Fibroblast of lung (primary cell): ENCODE results near the gene SLC47A1. TPM values are rescaled to one million over a fixed set of nuclear protein-coding genes. Genes with fewer than 3 reads are reported as not detected.
"Not testable (repeated sequence)": the region's sequence is repeated elsewhere in the genome, so short reads cannot be mapped to it uniquely, and the experiment has no call there.

ENCODE experiments used
- DNase-seq, 2 donors: peaks; one replicate each; pipeline versions ENCODE4 v3.0.0 to v3.0.0-alpha.2; 2010; ENCODE audit warnings: low read depth in 2 of 2
- H2AFZ ChIP-seq: 2 replicates; pipeline ENCODE4 v1.5.1; 2012; ENCODE audit warnings: low read length, control low read depth, inconsistent platforms
- H3K27ac ChIP-seq: 2 replicates; pipeline ENCODE4 v1.5.1; 2011; ENCODE audit warnings: low read length, control low read depth; ENCODE audit not compliant: insufficient read depth
- H3K27me3 ChIP-seq: 2 replicates; pipeline ENCODE4 v1.5.1; 2011; ENCODE audit warnings: mild to moderate bottlenecking, low read length; ENCODE audit not compliant: control insufficient read depth, insufficient read depth
- H3K36me3 ChIP-seq: 2 replicates; pipeline ENCODE4 v1.5.1; 2011; ENCODE audit warnings: low read length; ENCODE audit not compliant: control insufficient read depth, insufficient read depth
- H3K4me1 ChIP-seq: 2 replicates; pipeline ENCODE4 v1.5.1; 2011; ENCODE audit warnings: low read length; ENCODE audit not compliant: control insufficient read depth, insufficient read depth; ENCODE audit errors: extremely low read depth
- H3K4me2 ChIP-seq: 2 replicates; pipeline ENCODE4 v1.5.1; 2011; ENCODE audit warnings: low read length, control low read depth; ENCODE audit not compliant: insufficient read depth; ENCODE audit errors: extremely low read depth
- H3K4me3 ChIP-seq, 4 experiments: fragments of 200-600 bp in 1 of 4; sonication (generic) in 1 of 4; replicated peaks in 1 of 4; 2 replicates each; pipeline ENCODE4 v1.5.1; 2011 to 2016; ENCODE audit warnings: low read length in 4 of 4, low read depth in 3 of 4, mild to moderate bottlenecking in 3 of 4, control low read depth in 2 of 4, inconsistent platforms in 1 of 4, mixed read lengths in 1 of 4; ENCODE audit not compliant: insufficient read depth in 1 of 4; ENCODE audit errors: control extremely low read depth in 1 of 4
- H3K79me2 ChIP-seq: 2 replicates; pipeline ENCODE4 v1.5.1; 2012; ENCODE audit warnings: mild to moderate bottlenecking, low read length, inconsistent platforms; ENCODE audit not compliant: control insufficient read depth, insufficient read depth
- H3K9ac ChIP-seq: 2 replicates; pipeline ENCODE4 v1.5.1; 2011; ENCODE audit warnings: mild to moderate bottlenecking, low read length, control low read depth; ENCODE audit not compliant: insufficient read depth
- H3K9me3 ChIP-seq: 2 replicates; pipeline ENCODE4 v1.5.1; 2012; ENCODE audit warnings: low read depth, low read length; ENCODE audit not compliant: control insufficient read depth, insufficient read depth
- H4K20me1 ChIP-seq: 2 replicates; pipeline ENCODE4 v1.5.1; 2011; ENCODE audit warnings: low read length; ENCODE audit not compliant: control insufficient read depth, insufficient read depth; ENCODE audit errors: extremely low read depth
- EZH2 ChIP-seq: IDR thresholded peaks from 2 replicates; pipeline ENCODE4 v1.5.1; 2012; ENCODE audit warnings: low read length, control low read depth, mild to moderate bottlenecking; ENCODE audit errors: missing control alignments
- polyA plus RNA-seq, 2 donors: library from polyadenylated mRNA; depleted of rRNA in 1 of 2; stranded (reverse) in 1 of 2; unstranded in 1 of 2; fragments of >200 nt; gene quantifications; 2 replicates each; pipeline ENCODE4 v1.2.1, GENCODE V29; 2011 to 2012; ENCODE audit warnings: missing spikeins in 1 of 2
- total RNA-seq: library from RNA; depleted of rRNA; stranded (reverse); fragments of >200 nt; gene quantifications from 2 replicates; pipeline ENCODE4 v1.2.1, GENCODE V29; 2014
- TF ChIP-seq, protein P1 (sequence below), 2 donors: IDR thresholded peaks in 1 of 2; conservative IDR thresholded peaks in 1 of 2; 1 replicate in 1 of 2; 2 replicates in 1 of 2; pipeline ENCODE4 v1.5.1; 2011 to 2012; ENCODE audit warnings: low read length in 2 of 2, control low read depth in 1 of 2, inconsistent platforms in 1 of 2, low read depth in 1 of 2, mild to moderate bottlenecking in 1 of 2

The SLC47A1 gene
- total and polyA plus RNA-seq, 2 donors (not counting 1 experiment from before 2014, with no cell fraction given) = 0.12 to 0.66 TPM

DNA sequence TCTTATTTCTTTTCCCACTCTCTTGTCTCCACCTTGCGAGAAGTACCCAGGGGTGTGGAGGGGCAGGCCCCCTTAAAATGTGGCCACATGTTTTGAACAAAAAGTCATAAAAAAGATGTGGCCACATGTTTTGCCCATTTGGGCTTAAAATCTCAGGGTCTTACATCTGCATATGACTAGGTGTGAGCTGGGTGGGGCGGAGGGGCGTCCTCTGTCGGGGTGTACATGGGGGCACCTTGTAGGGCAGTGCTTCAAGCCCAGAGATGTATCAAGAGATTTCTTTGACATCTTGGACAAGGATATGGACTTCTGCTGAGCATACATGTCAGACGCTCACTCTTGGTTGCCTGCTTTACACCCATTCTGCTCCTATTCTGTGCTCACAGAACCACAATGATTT, 13.0 kb upstream of the SLC47A1 start:
- Histone ChIP-seq H3K4me2 (no peak overlapping the region), H3K4me1 (no peaks in the 10 kb centered on the region), H3K9me3 (no peaks in the 10 kb centered on the region), H3K4me3 (no peak overlapping the region), H3K27ac (no peak overlapping the region), H3K9ac (no peak overlapping the region), H3K36me3 (no peaks in the 10 kb centered on the region), H4K20me1 (no peaks in the 10 kb centered on the region), H3K27me3 (no peaks in the 10 kb centered on the region), H2AFZ (no peak overlapping the region), H3K79me2 (no peaks in the 10 kb centered on the region)
- DNase-seq = no peak
- TF ChIP-seq, protein P1, sequence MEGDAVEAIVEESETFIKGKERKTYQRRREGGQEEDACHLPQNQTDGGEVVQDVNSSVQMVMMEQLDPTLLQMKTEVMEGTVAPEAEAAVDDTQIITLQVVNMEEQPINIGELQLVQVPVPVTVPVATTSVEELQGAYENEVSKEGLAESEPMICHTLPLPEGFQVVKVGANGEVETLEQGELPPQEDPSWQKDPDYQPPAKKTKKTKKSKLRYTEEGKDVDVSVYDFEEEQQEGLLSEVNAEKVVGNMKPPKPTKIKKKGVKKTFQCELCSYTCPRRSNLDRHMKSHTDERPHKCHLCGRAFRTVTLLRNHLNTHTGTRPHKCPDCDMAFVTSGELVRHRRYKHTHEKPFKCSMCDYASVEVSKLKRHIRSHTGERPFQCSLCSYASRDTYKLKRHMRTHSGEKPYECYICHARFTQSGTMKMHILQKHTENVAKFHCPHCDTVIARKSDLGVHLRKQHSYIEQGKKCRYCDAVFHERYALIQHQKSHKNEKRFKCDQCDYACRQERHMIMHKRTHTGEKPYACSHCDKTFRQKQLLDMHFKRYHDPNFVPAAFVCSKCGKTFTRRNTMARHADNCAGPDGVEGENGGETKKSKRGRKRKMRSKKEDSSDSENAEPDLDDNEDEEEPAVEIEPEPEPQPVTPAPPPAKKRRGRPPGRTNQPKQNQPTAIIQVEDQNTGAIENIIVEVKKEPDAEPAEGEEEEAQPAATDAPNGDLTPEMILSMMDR (conservative IDR thresholded peaks at IDR 0.05 in 1 of 2, IDR thresholded peaks at IDR 0.05 in 1 of 2; ENCODE audit: low read depth in 1 of 2, low read length in 2 of 2) = no peak
- no peak for TF ChIP-seq EZH2

DNA sequence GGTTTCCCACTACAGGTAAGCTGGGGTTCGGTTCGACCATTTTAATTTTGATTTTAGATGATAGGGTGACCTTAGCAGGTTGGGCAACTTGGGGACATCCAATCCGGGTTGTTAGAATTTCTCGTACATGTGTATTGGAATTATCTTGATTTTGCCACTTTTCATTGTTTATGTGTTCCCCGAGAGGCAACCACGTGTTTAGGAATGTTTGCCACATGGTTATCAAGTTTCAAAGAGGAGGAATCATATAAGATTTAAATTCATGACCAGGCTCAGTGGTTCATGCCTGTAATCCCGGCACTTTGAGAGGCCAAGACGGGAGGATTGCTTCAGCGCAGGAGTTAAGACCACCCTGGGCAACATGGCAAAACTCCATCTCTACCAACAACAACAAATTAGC, 10.0 kb upstream of the SLC47A1 start:
- H3K36me3 ChIP-seq = no peaks in the 10 kb centered on the region
- DNase-seq = no peak
- H3K79me2 ChIP-seq = no peaks in the 10 kb centered on the region
- no peaks in the 10 kb centered on the region for H3K4me1 ChIP-seq
- no peaks in the 10 kb centered on the region for H4K20me1 ChIP-seq
- no peak overlapping the region for H3K9ac ChIP-seq
- H3K27me3 ChIP-seq = no peaks in the 10 kb centered on the region
- no peak overlapping the region for H2AFZ ChIP-seq
- no peaks in the 10 kb centered on the region for H3K9me3 ChIP-seq
- no peak overlapping the region for H3K4me3 ChIP-seq
- no peak overlapping the region for H3K4me2 ChIP-seq
- no peak overlapping the region for H3K27ac ChIP-seq
- TF ChIP-seq, protein P1 (conservative IDR thresholded peaks at IDR 0.05 in 1 of 2, IDR thresholded peaks at IDR 0.05 in 1 of 2; ENCODE audit: low read depth in 1 of 2, low read length in 2 of 2) = no peak
- no peak for TF ChIP-seq EZH2

DNA sequence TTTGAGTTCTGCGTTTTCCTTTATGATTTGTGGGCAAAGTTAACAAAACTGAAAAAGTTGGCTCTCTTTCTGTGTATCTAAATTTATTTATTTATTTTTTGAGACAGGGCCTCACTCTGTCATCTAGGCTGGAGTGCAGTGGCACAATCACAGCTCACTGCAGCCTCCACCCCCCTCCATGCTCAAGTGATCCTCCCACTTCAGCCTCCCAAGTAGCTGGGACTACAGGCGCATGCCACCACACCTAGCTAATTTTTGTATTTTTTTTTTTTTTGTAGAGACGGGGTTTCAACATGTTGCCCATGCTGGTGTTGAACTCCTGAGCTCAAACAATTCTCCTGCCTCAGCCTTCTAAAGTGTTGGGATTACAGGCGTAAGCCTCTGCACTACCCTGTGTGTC, 6.7 kb upstream of the SLC47A1 start:
- H3K79me2 ChIP-seq, H3K27ac ChIP-seq, H3K36me3 ChIP-seq, H3K4me3 ChIP-seq, H3K4me1 ChIP-seq, DNase-seq, H3K4me2 ChIP-seq, H3K9ac ChIP-seq, H3K27me3 ChIP-seq, H2AFZ ChIP-seq, H4K20me1 ChIP-seq, H3K9me3 ChIP-seq: not testable (repeated sequence)
